ENCODE results near the gene C7orf33. TPM values are rescaled to one million over a fixed set of nuclear protein-coding genes. Genes with fewer than 3 reads are reported as not detected.
A peak's percentile ranks its signal among the peaks of the same experiment; 100 is the strongest.

C7orf33 gene
- total and polyA plus RNA-seq, 9 of the 15 experiments (the other 6 are each of a cell fraction or from before 2014, with no cell fraction given): 0.04 TPM; not detected in 8

DNA sequence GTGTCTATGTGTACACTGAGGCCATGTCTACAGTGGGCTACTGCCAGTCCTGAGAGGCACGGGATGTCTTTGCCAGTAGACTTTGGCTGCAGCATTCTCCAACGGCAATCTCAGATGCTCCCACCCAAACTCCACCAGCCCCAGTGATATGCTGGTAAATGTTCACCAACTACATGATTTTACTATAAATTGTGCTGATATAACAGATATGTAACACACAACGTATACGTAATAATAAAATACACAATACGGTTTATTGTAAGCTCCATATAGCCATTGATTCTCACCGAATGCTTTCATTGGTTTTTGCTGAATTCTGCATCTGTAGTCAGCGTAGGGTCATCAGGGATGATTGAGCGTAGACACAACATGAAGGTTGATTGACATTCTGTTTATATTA, 47.3 kb upstream of the C7orf33 start (continued):
- TF ChIP-seq ETV6 (IDR thresholded peaks at IDR 0.05; ENCODE audit: borderline replicate concordance in 1 of 2, low read depth in 2 of 2, low read length in 1 of 2) (no peak), ETV6 (CRISPR knock-in tag; IDR thresholded peaks at IDR 0.05; ENCODE audit: borderline replicate concordance) (no peak), TFE3 (CRISPR knock-in tag; IDR thresholded peaks at IDR 0.05) (no peak), HOXB6 (CRISPR knock-in tag; IDR thresholded peaks at IDR 0.05; ENCODE audit: borderline replicate concordance) (no peak), POLR2AphosphoS5 (IDR thresholded peaks at IDR 0.05; ENCODE audit: control insufficient read depth, insufficient read depth, low read depth, low read length) (no peak), MAFG (tag; conservative IDR thresholded peaks at IDR 0.05) (peak; percentile 40)

DNA sequence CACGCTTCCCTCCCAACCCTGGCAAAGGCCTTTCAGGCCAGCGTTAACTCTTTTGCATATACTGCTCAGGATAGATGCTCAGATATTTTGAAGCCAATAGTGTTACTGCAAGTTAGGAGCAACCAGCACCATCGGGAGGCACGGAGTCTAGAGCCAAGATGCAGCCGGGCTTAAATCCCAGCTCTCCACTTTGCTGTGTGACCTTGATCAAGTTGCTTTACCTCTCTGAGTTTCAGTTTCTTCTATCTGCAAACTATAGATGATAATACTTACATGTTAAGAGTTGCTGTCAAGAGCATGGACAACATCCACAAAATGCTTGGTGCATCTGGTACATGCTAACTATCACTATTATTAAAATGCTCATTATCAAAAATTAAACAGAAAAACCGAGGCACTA, 45.4 kb upstream of the C7orf33 start:
- H4K20me1 ChIP-seq (replicated peaks; ENCODE audit: control insufficient read depth, insufficient read depth, low read length): no peaks in the 10 kb centered on the region

More for the DNA sequence above, 45.4 kb upstream of the C7orf33 start:
- Histone ChIP-seq H2AFZ (ENCODE audit: low read depth, low read length) (no peak overlapping the region), H3K9me3 (replicated peaks; ENCODE audit: control insufficient read depth, insufficient read depth, low read depth, low read length) (no peaks in the 10 kb centered on the region), H3K79me2 (ENCODE audit: control insufficient read depth, insufficient read depth, low read length) (no peaks in the 10 kb centered on the region), H3K27ac (ENCODE audit: extremely low read depth, low read depth, low read length) (no peak overlapping the region), H3K9me1 (ENCODE audit: control insufficient read depth, insufficient read depth, low read length) (no peaks in the 10 kb centered on the region), H3K36me3 (ENCODE audit: control insufficient read depth, insufficient read depth, low read length) (no peaks in the 10 kb centered on the region), H3K4me2 (ENCODE audit: insufficient read depth, low read length) (no peak overlapping the region), H3K4me3 (no peak overlapping the region), H3K4me1 (replicated peaks in 1 of 2; ENCODE audit: control insufficient read depth in 2 of 2, insufficient read depth in 2 of 2, low read length in 2 of 2) (peaks cover 0 to 4% of the 10 kb centered on the region in 2 experiments; a peak in 1 of 5 replicates), H3K9ac (ENCODE audit: insufficient read depth in 1 of 2, low read depth in 2 of 2, low read length in 2 of 2) (no peak overlapping the region), H3K27me3 (ENCODE audit: control insufficient read depth in 2 of 2, insufficient read depth in 2 of 2, low read length in 2 of 2) (peaks cover 45 to 52% of the 10 kb centered on the region in 2 experiments; a peak in 4 of 5 replicates)
- FAIRE-seq (no peak), DNase-seq (ENCODE audit: extremely low read depth in 1 of 4, low spot score in 3 of 4) (no peak), ATAC-seq (no peak)
- in situ Hi-C loops (cut with MboI) (no loop called here), intact Hi-C loops (cut with micrococcal nuclease) (no loop called here)
- WGBS (ENCODE audit: insufficient coverage, low coverage, missing lambda C conversion rate): 2% methylated on average over 6 of the region's 6 CpGs
- no peak for TF ChIP-seq PURB (CRISPR knock-in tag; IDR thresholded peaks at IDR 0.05; ENCODE audit: low read depth)
- 0 out of 2 replicates have a peak, but pooled peaks have one; percentile 18 for TF ChIP-seq ADNP (tag; IDR thresholded peaks at IDR 0.05)
- TF ChIP-seq BCOR (IDR thresholded peaks at IDR 0.05): peak; percentile 65
- 0 out of 4 replicates have a peak, but pooled peaks of 1 of the 2 experiments have one; percentile 22 for TF ChIP-seq KDM1A (IDR thresholded peaks at IDR 0.05)
- no peak for TF ChIP-seq MEF2D (tag; conservative IDR thresholded peaks at IDR 0.05; ENCODE audit: low read depth)
- TF ChIP-seq HDAC3 (IDR thresholded peaks at IDR 0.05; ENCODE audit: borderline replicate concordance, partially characterized antibody): no peak
- peak; percentile 67 for TF ChIP-seq ZFP36 (IDR thresholded peaks at IDR 0.05; ENCODE audit: low read depth, low read length, partially characterized antibody)
- peak; percentile 95 for TF ChIP-seq RBM25 (IDR thresholded peaks at IDR 0.05; ENCODE audit: low read depth, low read length, severe bottlenecking)
- ChIA-PET CTCF (ENCODE audit: low intra/inter-chr PET ratio) (no interaction called here), POLR2A (no interaction called here)
- no TSS peak for BruUV-seq (replicated peaks)
